ENCODE data around the gene PHYHD1.

DNA sequence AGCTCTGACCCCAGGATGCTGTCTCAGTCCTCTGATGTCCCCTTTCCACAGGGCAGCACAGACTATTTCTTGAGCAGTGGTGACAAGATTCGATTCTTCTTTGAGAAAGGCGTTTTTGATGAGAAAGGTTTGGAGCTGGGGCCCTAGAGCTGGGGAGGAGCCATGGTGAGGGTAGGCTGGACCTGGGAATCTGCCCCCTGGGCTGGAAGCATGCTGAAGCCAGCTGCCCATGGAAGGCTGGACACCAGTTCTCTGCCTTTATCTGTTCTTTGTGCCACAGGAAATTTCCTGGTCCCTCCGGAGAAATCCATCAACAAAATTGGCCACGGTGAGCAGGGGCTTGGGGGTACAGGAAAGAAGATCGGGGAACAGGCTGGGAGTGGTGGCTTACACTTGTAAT lies 12.9 kb downstream of the PHYHD1 start:
- TF ChIP-seq, protein P1, sequence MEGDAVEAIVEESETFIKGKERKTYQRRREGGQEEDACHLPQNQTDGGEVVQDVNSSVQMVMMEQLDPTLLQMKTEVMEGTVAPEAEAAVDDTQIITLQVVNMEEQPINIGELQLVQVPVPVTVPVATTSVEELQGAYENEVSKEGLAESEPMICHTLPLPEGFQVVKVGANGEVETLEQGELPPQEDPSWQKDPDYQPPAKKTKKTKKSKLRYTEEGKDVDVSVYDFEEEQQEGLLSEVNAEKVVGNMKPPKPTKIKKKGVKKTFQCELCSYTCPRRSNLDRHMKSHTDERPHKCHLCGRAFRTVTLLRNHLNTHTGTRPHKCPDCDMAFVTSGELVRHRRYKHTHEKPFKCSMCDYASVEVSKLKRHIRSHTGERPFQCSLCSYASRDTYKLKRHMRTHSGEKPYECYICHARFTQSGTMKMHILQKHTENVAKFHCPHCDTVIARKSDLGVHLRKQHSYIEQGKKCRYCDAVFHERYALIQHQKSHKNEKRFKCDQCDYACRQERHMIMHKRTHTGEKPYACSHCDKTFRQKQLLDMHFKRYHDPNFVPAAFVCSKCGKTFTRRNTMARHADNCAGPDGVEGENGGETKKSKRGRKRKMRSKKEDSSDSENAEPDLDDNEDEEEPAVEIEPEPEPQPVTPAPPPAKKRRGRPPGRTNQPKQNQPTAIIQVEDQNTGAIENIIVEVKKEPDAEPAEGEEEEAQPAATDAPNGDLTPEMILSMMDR (IDR thresholded peaks at IDR 0.05): no peak
- no peak for TF ChIP-seq EP300 (IDR thresholded peaks at IDR 0.05)

All from tibial nerve (tissue), 4 donors.